ENCODE measurements around the gene HOXA13. TPM values are rescaled to one million over a fixed set of nuclear protein-coding genes. Genes with fewer than 3 reads are reported as not detected.

HOXA13 gene
- total RNA-seq, 3 donors from 2014 or later (not counting 1 experiment from before 2014, with no cell fraction given) = not detected

DNA sequence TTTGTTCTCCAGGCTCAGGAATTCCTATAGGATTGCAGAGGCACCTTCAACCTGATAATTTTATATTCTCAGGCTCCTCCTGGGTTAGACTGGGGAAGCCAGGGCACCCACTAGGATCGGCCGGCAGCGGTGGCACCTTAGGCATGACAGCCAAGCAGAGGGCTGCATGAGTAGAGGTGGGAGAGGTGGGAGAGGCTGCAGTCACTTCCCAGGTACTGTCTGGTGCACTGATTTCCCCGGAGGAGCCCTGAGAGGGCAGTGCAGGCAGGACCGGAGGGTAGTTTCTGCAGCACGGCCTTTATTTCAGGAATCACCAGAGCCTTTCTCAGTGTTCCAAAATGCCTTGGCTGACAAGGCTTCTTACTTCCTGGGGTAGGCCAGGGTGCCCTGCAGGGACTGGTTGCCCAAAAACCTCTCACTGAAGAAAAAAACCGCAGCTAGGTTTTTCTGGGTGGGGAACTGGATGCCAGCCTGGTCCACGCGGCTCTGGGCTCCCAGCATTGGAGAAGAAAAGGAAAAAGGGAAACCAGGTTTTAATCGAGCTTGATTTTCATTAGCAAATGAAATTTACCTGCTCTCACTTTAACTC lies 3.6 kb upstream of the HOXA13 start:
- no peak for DNase-seq
- ATAC-seq = no peak
- H3K9me3 Mint-ChIP-seq = no peaks in the 10 kb centered on the region
- no peak overlapping the region for H3K27ac ChIP-seq (ENCODE audit: low read length)
- H3K27me3 ChIP-seq (ENCODE audit: control insufficient read depth, insufficient read depth, low read length) = peaks cover 72% of the 10 kb centered on the region
- no peak overlapping the region for H3K27ac Mint-ChIP-seq
- intact Hi-C loops (cut with micrococcal nuclease) = loop anchor here (5.0 kb wide), 1 partner anchor 39 kb away; the partner anchor contains the start of gene EVX1
- H3K36me3 ChIP-seq (ENCODE audit: control insufficient read depth, insufficient read depth, low read length) = no peaks in the 10 kb centered on the region
- no peak overlapping the region for H3K4me3 Mint-ChIP-seq
- H3K9me3 ChIP-seq (ENCODE audit: control insufficient read depth, insufficient read depth, low read length) = no peaks in the 10 kb centered on the region
- peaks cover 48% of the 10 kb centered on the region for H3K4me1 ChIP-seq (ENCODE audit: control insufficient read depth, insufficient read depth, low read length)
- H3K4me1 Mint-ChIP-seq = peaks cover 23 to 49% of the 10 kb centered on the region in 2 donors
- H3K36me3 Mint-ChIP-seq = no peaks in the 10 kb centered on the region
- no peak overlapping the region for H3K4me3 ChIP-seq (ENCODE audit: low read length)
- TF ChIP-seq, protein P1, sequence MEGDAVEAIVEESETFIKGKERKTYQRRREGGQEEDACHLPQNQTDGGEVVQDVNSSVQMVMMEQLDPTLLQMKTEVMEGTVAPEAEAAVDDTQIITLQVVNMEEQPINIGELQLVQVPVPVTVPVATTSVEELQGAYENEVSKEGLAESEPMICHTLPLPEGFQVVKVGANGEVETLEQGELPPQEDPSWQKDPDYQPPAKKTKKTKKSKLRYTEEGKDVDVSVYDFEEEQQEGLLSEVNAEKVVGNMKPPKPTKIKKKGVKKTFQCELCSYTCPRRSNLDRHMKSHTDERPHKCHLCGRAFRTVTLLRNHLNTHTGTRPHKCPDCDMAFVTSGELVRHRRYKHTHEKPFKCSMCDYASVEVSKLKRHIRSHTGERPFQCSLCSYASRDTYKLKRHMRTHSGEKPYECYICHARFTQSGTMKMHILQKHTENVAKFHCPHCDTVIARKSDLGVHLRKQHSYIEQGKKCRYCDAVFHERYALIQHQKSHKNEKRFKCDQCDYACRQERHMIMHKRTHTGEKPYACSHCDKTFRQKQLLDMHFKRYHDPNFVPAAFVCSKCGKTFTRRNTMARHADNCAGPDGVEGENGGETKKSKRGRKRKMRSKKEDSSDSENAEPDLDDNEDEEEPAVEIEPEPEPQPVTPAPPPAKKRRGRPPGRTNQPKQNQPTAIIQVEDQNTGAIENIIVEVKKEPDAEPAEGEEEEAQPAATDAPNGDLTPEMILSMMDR (IDR thresholded peaks at IDR 0.05) = no peak
- H3K27me3 Mint-ChIP-seq (ENCODE audit: low read depth in 2 of 2) = peaks cover 73 to 82% of the 10 kb centered on the region in 2 donors
- 26% methylated on average over 10 of the region's 10 CpGs for WGBS (ENCODE audit: insufficient coverage)

DNA sequence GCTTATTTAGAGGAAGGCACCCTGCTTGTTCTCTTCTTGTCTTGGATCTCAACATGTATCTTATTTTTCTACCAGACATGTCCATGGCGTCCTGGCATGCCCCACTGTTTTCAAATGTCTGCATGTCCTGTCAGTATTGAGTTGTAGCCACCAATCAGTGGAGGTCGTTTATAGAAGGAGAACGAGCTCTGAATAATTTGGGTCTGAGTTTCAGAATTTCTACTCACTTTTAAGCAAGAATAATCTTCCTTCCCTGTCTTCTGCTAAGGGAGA lies 2.9 kb upstream of the HOXA13 start:
- 6% methylated on average over 2 of the region's 3 CpGs for WGBS (ENCODE audit: insufficient coverage)
- intact Hi-C loops (cut with micrococcal nuclease) = loop anchor here (5.0 kb wide), 1 partner anchor 40 kb away; the partner anchor contains the start of gene EVX1
- ATAC-seq (no peak), DNase-seq (no peak)
- TF ChIP-seq, protein P1 (IDR thresholded peaks at IDR 0.05) = no peak
- peaks cover 76 to 84% of the 10 kb centered on the region in 2 donors for H3K27me3 Mint-ChIP-seq (ENCODE audit: low read depth in 2 of 2)
- no peaks in the 10 kb centered on the region for H3K36me3 ChIP-seq (ENCODE audit: control insufficient read depth, insufficient read depth, low read length)
- no peak overlapping the region for H3K4me3 ChIP-seq (ENCODE audit: low read length)
- H3K9me3 ChIP-seq (ENCODE audit: control insufficient read depth, insufficient read depth, low read length) = no peaks in the 10 kb centered on the region
- H3K4me1 Mint-ChIP-seq = peaks cover 27 to 49% of the 10 kb centered on the region in 2 donors
- no peak overlapping the region for H3K27ac ChIP-seq (ENCODE audit: low read length)
- H3K4me3 Mint-ChIP-seq = no peak overlapping the region
- peaks cover 48% of the 10 kb centered on the region for H3K4me1 ChIP-seq (ENCODE audit: control insufficient read depth, insufficient read depth, low read length)
- H3K27ac Mint-ChIP-seq = no peak overlapping the region
- H3K27me3 ChIP-seq (ENCODE audit: control insufficient read depth, insufficient read depth, low read length) = peaks cover 73% of the 10 kb centered on the region
- H3K36me3 Mint-ChIP-seq = no peaks in the 10 kb centered on the region
- no peaks in the 10 kb centered on the region for H3K9me3 Mint-ChIP-seq

DNA sequence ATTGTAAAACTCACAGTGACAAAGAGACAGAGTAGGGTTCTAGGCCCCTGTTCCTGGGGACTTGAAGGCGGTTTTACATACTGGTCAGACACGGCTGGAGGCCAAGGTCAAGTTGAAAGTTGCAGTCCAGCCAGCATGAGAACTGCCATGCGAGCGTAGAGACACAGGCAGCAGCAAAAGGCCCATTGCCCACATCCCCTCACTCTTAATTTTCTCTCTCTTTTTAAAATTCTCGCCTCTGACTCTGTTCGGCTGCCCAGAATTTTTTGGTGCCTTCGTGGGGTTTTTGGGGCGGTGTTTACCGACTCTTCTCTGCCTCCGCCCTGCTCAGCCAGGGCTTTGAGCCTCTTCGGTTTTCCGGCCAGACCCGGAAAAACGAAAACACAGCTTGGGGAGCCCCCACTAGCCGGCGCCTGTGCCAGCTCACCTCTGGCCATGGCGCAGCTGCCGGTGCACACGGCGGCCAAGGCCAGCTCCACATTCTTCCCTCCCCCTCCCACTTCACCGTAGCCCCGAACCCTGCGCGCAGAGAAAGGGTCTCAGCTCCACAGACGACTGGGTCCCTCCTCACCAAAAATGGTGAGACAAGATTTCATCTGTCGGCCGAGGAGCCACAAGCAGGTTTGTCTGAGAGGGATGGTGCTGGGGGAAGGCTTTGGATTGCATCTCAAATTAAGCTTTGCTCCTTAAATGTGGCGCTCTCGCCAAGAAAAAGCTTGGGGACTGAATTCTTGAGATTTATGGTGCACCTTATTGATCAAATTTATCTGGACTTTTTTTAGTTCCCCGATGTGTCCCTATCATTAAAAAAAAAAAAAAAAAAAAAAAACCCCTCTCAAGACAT lies 2.3 kb upstream of the HOXA13 start:
- Mint-ChIP-seq H3K4me3 (peak overlapping the region; percentile 28), H3K9me3 (no peaks in the 10 kb centered on the region), H3K27me3 (ENCODE audit: low read depth in 2 of 2) (peaks cover 77 to 84% of the 10 kb centered on the region in 2 donors), H3K27ac (no peak overlapping the region), H3K36me3 (no peaks in the 10 kb centered on the region), H3K4me1 (peaks cover 27 to 49% of the 10 kb centered on the region in 2 donors)
- H3K9me3 ChIP-seq (ENCODE audit: control insufficient read depth, insufficient read depth, low read length) = no peaks in the 10 kb centered on the region
- WGBS (ENCODE audit: insufficient coverage) = 17% methylated on average over 29 of the region's 30 CpGs
- TF ChIP-seq, protein P1 (IDR thresholded peaks at IDR 0.05) = no peak
- H3K27me3 ChIP-seq (ENCODE audit: control insufficient read depth, insufficient read depth, low read length) = peaks cover 75% of the 10 kb centered on the region
- no peak for DNase-seq
- no peaks in the 10 kb centered on the region for H3K36me3 ChIP-seq (ENCODE audit: control insufficient read depth, insufficient read depth, low read length)
- no peak overlapping the region for H3K4me3 ChIP-seq (ENCODE audit: low read length)
- no peak overlapping the region for H3K27ac ChIP-seq (ENCODE audit: low read length)
- intact Hi-C loops (cut with micrococcal nuclease) = loop anchor here (5.0 kb wide), 1 partner anchor 40 kb away; the partner anchor contains the start of gene EVX1
- peaks cover 48% of the 10 kb centered on the region for H3K4me1 ChIP-seq (ENCODE audit: control insufficient read depth, insufficient read depth, low read length)
- ATAC-seq = no peak

Data from natural killer cell (primary cell).